Hindlimb muscle (tissue), 1 donor: ENCODE data around the gene OR1D2. TPM values are rescaled to one million over a fixed set of nuclear protein-coding genes. Genes with fewer than 3 reads are reported as not detected.
A peak's percentile ranks its signal among the peaks of the same experiment; 100 is the strongest.
"Not testable (repeated sequence)": the region's sequence is repeated elsewhere in the genome, so short reads cannot be mapped to it uniquely, and the experiment has no call there.

Experiments used
- DNase-seq: peaks from one replicate; pipeline ENCODE4 v3.0.0-alpha.2; 2013
- polyA plus RNA-seq: library from polyadenylated mRNA; unstranded; fragments of 120-200 nt; gene quantifications from one replicate; pipeline ENCODE4 v1.2.1, GENCODE V29; 2013; ENCODE audit not compliant: insufficient read length

OR1D2 gene
- not detected for polyA plus RNA-seq

DNA sequence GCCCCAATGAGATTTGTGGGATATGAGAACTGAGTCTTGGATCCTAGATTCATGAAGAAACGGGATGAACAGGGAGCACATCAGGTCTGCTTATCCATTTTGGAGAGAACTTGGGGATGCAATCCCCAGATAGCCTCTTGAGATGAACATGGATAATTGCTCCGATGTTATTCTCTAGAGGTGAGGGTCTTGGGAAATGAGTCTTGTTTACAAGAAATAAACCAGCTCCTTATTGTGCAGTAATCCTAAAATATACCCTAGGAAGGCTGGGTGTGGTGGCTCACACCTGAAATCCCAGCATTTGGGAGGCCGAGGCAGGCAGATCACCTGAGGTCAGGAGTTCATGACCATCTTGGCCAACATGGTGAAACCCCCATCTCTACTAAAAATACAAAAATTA lies at the start of gene OR1D2:
OR1D2 (minus strand) TSS at position 101 of the 400 bp plus-strand sequence. CDS start 11,426 bp downstream, outside the sequence.
- no peak for DNase-seq

- DNase-seq = not testable (repeated sequence)
Measured at GRCh38 chr17:3137494-3137893, 33.3 kb upstream of the OR1D2 start.

DNA sequence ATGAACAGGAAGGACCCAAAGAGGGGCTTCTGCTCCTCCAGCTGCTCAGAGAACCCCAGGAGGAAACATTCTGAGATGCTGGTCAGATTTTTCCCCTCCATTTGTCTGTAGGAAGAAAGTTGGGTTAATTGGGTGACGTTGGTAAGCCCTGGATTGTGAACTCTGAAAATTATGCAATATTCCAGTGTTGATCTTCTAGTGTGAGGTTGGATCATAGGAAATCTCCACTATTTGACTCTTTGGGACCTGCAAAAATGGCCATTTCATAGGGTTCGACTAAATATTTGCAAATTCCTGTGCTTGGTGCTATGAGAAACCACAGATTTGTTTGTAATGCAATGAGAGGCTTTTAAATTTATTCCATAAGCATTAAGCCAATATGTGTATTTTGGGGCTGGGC lies 23.2 kb upstream of the OR1D2 start, which contains the start of gene OR1G1:
OR1G1 (minus strand) TSS at position 101 of the 400 bp plus-strand sequence; CDS start at position 101, 0 bp downstream.
- no peak for DNase-seq

- DNase-seq = not testable (repeated sequence)
Measured at GRCh38 chr17:3073850-3074249, 30.4 kb downstream of the OR1D2 start.

- not testable (repeated sequence) for DNase-seq
Measured at GRCh38 chr17:3065192-3065591, 39.0 kb downstream of the OR1D2 start.

- not testable (repeated sequence) for DNase-seq
Measured at GRCh38 chr17:3063507-3063906, 40.7 kb downstream of the OR1D2 start, which contains the start of gene OR1D5. Gene OR1D5, minus strand, starts transcription at chr17:3063607. Its CDS starts 0 bp downstream, at chr17:3063607.

- DNase-seq = not testable (repeated sequence)
Measured at GRCh38 chr17:3062824-3063377, 41.3 kb downstream of the OR1D2 start.

DNA sequence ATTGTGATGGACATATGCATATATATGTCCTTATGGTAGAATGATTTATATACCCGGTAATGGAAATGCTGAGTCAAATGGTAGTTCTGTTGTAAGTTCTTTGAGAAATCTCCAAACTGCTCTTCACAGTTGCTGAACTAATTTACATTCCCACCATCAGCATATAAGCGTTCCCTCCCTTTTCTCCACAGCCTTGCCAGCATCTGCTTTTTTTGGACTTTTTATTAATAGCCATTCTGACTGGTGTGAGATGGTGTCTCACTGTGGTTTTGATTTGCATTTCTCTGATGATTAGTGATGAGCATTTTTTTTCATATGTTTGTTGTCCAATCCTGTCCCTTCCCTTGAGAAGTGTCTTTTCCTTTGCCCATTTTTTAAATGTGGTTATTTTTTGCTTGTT lies 49.4 kb downstream of the OR1D2 start:
- not testable (repeated sequence) for DNase-seq

DNA sequence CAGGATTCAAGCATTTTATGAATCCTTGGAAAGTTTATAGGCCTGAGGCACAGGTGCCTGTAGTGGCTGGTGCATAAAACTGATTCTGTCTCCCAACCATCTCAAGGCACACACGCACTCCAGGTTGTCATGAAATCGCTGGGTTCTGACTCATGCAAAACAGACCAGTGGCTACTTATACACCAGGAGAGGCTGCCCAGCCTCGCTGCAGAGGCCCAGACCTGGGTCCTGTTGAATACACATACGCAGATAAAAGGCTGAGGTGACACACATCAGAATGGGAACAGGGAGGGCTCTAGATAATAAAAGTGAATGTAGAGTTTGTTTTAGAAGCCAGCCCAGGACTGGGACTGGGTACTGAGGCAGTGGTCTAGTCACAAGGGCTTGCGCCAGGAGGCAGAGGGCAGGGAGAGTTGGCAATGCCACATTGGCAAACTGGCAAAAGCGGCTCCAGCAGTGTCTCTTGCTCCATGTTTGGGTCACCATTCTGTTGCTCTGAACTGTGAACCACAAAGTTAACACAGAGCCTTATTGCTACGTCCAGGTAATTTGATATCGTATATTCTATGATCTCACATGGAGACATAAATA lies 54.4 kb downstream of the OR1D2 start:
- no peak for DNase-seq

DNA sequence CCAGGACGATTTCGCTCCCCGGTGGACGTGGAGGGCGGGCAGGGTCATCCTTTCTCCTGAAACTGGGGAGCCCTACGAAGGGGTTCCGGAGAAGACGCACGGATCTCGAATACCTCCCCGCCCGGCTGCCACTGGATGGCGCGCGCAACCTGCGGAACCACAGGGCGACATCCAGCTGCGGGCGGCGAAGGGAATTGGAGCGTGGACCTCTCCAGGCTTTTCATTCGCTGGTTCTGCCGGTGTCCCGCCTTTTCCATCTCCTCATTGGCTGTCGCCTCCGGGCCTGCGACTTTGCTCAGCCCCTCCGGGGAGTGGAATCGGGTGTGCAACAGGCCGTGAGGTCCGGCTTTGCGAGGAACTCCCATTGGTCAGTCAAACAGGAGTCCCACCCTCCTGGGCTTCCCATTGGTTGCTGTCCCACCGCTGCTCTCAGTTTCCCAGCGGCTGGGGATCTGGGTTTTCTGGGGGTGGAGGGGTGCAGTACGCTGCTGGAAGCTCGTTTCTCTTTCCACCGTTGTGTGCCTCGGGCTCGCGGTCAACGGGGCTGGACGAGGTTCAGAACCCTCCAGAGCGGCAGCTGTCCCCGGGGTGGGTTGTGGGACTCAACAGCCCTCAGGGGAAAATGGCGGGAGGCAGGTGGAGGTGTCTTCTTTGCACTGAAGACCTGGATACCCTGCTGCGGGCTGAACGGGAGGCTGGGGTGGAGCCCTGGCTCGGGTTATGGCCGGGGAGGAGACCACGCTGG lies 55.3 kb downstream of the OR1D2 start:
- peak; percentile 95 for DNase-seq

- no peak for DNase-seq
Measured at GRCh38 chr17:3046753-3047152, 57.5 kb downstream of the OR1D2 start.

- no peak for DNase-seq
Measured at GRCh38 chr17:3043737-3044365, 60.4 kb downstream of the OR1D2 start.

- DNase-seq = no peak
Measured at GRCh38 chr17:3040882-3041281, 63.3 kb downstream of the OR1D2 start.

DNA sequence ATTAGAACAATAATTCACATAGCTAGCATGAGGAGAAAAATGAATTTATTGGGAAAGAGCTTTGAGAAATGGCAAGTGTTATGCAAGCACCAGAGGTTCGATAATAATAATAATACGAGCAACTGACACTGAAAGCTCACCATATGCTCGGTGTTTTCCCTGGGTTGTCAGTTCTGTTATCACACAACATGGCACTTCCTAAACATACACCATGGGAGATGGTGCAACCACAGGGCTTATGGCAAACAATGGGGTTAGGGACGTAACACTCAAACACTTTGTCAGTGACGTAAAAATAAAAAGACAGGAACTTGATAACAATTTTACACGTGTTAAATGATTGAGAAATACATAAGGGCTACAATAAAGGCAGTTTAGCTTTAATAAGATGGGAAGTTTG lies 64.5 kb downstream of the OR1D2 start:
- DNase-seq = no peak

DNA sequence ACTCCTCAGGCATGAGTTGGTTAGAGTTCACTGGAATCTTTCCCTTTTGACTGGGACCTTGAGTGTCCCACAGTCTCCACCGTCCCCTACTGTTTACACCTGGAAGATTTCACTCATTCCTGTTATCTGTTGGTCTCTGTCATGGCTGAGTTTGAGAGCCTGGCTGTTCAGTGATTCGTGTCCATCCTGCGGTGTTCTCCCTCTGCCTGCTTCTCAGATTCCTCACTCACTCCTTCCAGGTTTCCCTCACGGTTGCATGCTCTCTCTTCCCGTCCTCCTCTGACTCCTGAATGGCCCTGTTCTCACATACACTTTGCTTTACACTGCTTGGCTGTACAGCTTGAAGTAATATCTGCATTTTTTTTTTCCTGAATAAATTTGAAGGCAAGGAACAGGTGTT lies 65.3 kb downstream of the OR1D2 start:
- DNase-seq = no peak

Other genes starting within 250 kb of the OR1D2 start
- not detected for gene OR1D5, start 40.8 kb downstream of the OR1D2 start, polyA plus RNA-seq
- gene OR1G1, start 23.1 kb upstream of the OR1D2 start, polyA plus RNA-seq = not detected
- gene OR1A2, start 93.1 kb upstream of the OR1D2 start, polyA plus RNA-seq = not detected
- gene OR1A1, start 103.2 kb upstream of the OR1D2 start, polyA plus RNA-seq = 0.06 TPM
- not detected for gene OR3A1, start 193.9 kb upstream of the OR1D2 start, polyA plus RNA-seq